ENCODE results near the gene SCUBE1. TPM values are rescaled to one million over a fixed set of nuclear protein-coding genes. Genes with fewer than 3 reads are reported as not detected.

Gene SCUBE1
- total RNA-seq, 1 experiment from 2014 or later: not detected

DNA sequence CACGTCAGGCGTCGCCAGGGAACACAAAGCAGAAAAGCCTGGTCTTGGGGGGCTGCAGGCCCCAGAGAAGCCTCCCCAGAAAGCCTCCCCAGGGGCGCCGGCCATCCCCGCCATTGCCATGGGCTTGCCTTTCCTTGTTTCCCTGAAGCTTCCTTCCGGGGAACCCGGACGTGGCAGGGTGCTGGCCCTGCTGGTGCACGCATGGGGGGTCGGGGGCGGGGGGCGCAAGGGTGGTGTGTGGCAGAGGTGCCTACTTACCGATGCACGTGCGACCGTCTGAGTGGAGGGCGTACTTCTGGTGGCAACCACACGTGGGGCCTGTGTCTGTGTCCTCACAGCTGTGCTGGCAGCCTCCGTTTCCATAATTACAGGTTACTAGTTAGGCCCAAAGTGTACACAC, 85.2 kb downstream of the SCUBE1 start:
- H3K4me1 ChIP-seq (ENCODE audit: control insufficient read depth, insufficient read depth, low read length): no peaks in the 10 kb centered on the region
- TF ChIP-seq TCF7L2 (IDR thresholded peaks at IDR 0.05; ENCODE audit: low read depth, low read length) (no peak), CTCF (IDR thresholded peaks at IDR 0.05) (no peak), SIN3A (IDR thresholded peaks at IDR 0.05; ENCODE audit: borderline replicate concordance, insufficient read depth, low read depth, low read length) (no peak), POLR2AphosphoS5 (IDR thresholded peaks at IDR 0.05; ENCODE audit: low read depth, low read length) (no peak)
- TF ChIP-seq, protein P1, sequence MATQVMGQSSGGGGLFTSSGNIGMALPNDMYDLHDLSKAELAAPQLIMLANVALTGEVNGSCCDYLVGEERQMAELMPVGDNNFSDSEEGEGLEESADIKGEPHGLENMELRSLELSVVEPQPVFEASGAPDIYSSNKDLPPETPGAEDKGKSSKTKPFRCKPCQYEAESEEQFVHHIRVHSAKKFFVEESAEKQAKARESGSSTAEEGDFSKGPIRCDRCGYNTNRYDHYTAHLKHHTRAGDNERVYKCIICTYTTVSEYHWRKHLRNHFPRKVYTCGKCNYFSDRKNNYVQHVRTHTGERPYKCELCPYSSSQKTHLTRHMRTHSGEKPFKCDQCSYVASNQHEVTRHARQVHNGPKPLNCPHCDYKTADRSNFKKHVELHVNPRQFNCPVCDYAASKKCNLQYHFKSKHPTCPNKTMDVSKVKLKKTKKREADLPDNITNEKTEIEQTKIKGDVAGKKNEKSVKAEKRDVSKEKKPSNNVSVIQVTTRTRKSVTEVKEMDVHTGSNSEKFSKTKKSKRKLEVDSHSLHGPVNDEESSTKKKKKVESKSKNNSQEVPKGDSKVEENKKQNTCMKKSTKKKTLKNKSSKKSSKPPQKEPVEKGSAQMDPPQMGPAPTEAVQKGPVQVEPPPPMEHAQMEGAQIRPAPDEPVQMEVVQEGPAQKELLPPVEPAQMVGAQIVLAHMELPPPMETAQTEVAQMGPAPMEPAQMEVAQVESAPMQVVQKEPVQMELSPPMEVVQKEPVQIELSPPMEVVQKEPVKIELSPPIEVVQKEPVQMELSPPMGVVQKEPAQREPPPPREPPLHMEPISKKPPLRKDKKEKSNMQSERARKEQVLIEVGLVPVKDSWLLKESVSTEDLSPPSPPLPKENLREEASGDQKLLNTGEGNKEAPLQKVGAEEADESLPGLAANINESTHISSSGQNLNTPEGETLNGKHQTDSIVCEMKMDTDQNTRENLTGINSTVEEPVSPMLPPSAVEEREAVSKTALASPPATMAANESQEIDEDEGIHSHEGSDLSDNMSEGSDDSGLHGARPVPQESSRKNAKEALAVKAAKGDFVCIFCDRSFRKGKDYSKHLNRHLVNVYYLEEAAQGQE (IDR thresholded peaks at IDR 0.05; ENCODE audit: insufficient read depth in 1 of 2, low read depth in 2 of 2, low read length in 1 of 2): no peak
- BruUV-seq (replicated peaks): no TSS peak
- no peak for ATAC-seq
- POLR2A ChIA-PET: no interaction called here
- CTCF ChIA-PET: no interaction called here
- intact Hi-C loops (cut with micrococcal nuclease; ENCODE audit: unreplicated experiment) (no loop called here), in situ Hi-C loops (cut with HindIII; ENCODE audit: low pct_unique_long_range_greater_than_20kb, low sequenced_read_pairs) (no loop called here)
- no peak overlapping the region for H3K27ac ChIP-seq (ENCODE audit: low read length)
- no peaks in the 10 kb centered on the region for H3K9me3 ChIP-seq (ENCODE audit: control insufficient read depth, insufficient read depth, low read depth, low read length)
- no peaks in the 10 kb centered on the region for H3K36me3 ChIP-seq (ENCODE audit: control insufficient read depth, insufficient read depth, low read length)
- H3K27me3 ChIP-seq (ENCODE audit: control insufficient read depth, insufficient read depth, low read length): no peaks in the 10 kb centered on the region
- H3K4me3 ChIP-seq (ENCODE audit: low read depth in 2 of 2, low read length in 2 of 2): no peak overlapping the region
- no peak for DNase-seq (ENCODE audit: low read depth, low spot score)

DNA sequence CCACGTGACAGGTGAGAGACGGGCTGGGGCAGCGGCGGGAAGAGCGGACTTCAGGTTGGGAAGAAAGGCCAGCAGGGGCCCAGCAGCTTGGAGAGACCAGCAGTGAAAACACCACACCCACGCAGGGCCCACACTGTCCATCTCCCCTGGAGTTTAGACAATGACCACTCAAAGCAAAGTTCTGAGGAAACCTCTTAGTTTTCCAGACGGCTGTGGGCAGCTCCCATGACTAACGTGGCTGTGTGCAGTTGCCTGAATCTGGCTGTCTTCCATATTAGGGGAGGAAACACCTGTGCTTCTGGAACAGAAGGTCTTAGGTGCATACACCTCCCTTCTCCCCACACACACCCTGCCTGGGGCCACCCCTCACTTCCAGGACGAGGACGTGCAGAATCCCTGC, 85.6 kb downstream of the SCUBE1 start:
- TF ChIP-seq, protein P1 (IDR thresholded peaks at IDR 0.05; ENCODE audit: insufficient read depth in 1 of 2, low read depth in 2 of 2, low read length in 1 of 2): no peak
- TF ChIP-seq POLR2AphosphoS5 (IDR thresholded peaks at IDR 0.05; ENCODE audit: low read depth, low read length) (no peak), TCF7L2 (IDR thresholded peaks at IDR 0.05; ENCODE audit: low read depth, low read length) (no peak), CTCF (IDR thresholded peaks at IDR 0.05) (no peak)
- no peaks in the 10 kb centered on the region for H3K4me1 ChIP-seq (ENCODE audit: control insufficient read depth, insufficient read depth, low read length)
- no peaks in the 10 kb centered on the region for H3K36me3 ChIP-seq (ENCODE audit: control insufficient read depth, insufficient read depth, low read length)
- H3K27ac ChIP-seq (ENCODE audit: low read length): no peak overlapping the region
- ChIA-PET CTCF (no interaction called here), POLR2A (no interaction called here)
- in situ Hi-C loops (cut with HindIII; ENCODE audit: low pct_unique_long_range_greater_than_20kb, low sequenced_read_pairs) (no loop called here), intact Hi-C loops (cut with micrococcal nuclease; ENCODE audit: unreplicated experiment) (no loop called here)
- H3K4me3 ChIP-seq (ENCODE audit: low read depth in 2 of 2, low read length in 2 of 2): no peak overlapping the region
- BruUV-seq (replicated peaks): no TSS peak
- H3K9me3 ChIP-seq (ENCODE audit: control insufficient read depth, insufficient read depth, low read depth, low read length): no peaks in the 10 kb centered on the region
- DNase-seq (ENCODE audit: low read depth, low spot score) (no peak), ATAC-seq (no peak)
- no peaks in the 10 kb centered on the region for H3K27me3 ChIP-seq (ENCODE audit: control insufficient read depth, insufficient read depth, low read length)
